ENCODE results near the gene HMHB1. TPM values are rescaled to one million over a fixed set of nuclear protein-coding genes. Genes with fewer than 3 reads are reported as not detected.

Gene HMHB1
- polyA plus RNA-seq (ENCODE audit: insufficient read length in 4 of 4): not detected

DNA sequence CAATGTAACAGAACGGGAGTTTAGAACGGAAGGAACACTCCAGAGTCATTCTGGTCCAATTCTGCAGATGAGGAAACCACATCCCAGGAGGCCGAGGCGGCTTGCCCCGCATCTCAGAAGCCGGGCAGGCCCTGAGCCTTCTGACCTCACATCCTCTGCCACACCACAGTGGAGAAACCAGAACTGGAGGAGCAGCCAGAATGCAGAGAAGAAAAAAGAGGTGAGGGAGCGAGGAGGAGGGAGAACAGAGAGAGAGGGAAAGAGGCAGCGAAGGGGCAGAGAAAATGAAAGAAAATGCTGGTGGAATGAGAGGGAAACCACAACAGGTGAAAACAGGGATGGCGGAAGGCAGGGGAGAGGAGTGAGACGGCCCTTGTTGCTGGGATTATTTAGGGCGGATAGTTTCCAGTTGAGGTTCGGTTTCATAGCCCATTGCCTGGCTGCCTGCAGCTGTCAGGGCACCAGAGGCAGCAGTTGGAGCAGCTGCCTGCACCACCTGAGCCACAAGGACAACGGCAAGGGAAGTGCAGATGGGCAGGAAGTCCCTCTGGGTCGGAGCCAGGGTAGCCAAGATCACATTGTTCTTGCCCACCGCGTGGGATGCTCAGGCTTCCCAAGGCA, at the start of gene HMHB1:
Gene HMHB1, plus strand, starts transcription at position 77 of the 621 bp plus-strand sequence.
- DNase-seq (ENCODE audit: low read depth in 4 of 4, low spot score in 2 of 4): no peak

GRCh38 chr5:143762636-143763220, 49.2 kb upstream of the HMHB1 start:
- no peak for DNase-seq (ENCODE audit: low read depth in 4 of 4, low spot score in 2 of 4)

DNA sequence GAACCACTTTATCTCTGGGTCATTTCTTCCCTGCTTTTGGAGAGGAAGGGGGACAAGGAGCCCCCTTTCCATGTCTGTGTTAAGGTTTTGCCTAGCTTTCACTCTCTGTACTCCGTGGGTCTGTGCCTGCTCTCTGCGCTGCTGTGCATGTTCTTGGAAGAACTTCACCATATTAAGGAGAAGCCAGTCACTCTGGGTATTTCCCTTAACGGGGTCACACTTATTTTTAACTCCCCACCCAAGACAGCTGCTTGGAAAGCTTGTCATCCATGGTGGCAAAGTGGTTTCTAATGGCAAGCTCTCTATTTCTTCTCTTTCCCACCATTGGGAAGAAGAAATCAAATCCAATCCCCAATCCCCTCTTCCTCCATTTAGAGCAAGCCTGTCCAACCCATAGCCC, 44.8 kb upstream of the HMHB1 start:
- no peak for DNase-seq (ENCODE audit: low read depth in 4 of 4, low spot score in 2 of 4)

- DNase-seq (ENCODE audit: low read depth in 4 of 4, low spot score in 2 of 4): no peak
Observed at GRCh38 chr5:143769026-143769786, 42.8 kb upstream of the HMHB1 start.

DNA sequence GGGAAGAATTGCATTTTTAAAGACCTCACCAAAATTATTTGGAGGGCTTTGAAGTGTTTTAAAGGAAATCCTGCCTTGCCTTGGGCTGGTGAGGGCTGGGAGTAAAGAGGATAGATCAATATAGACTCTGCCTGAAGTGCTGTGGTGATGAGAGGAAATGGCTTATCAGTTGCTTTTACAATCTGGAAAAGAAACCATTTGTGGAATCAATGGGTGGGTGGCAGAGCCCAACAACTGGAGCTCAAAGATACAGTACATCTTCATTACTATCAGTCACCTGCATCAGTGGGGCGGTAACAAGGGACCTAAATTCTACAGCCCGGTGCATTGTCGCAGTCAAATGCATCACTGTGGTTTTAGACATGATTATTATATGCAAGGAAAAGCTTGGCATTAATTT, 41.5 kb upstream of the HMHB1 start:
- no peak for DNase-seq (ENCODE audit: low read depth in 4 of 4, low spot score in 2 of 4)

GRCh38 chr5:143771189-143771588, 40.8 kb upstream of the HMHB1 start:
- no peak for DNase-seq (ENCODE audit: low read depth in 4 of 4, low spot score in 2 of 4)

DNA sequence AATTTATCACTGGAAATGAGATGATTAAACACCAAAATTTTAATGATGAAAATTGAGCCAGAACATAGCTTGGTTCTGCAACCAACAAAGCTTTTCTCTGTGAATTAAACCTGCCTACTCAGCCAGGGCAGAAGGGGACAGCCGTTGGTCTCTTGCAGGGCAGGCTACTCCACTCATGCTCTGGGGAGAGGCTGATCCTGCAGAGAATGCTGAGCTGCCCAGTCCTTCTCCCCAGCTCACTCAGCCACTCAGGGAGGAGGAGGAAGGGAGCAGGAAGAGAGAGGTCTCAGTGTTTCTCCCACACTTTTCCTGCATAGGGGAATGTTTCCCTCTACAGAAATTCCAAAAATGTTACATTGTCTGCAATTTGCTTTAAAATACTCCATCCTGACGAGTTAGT, 40.4 kb upstream of the HMHB1 start:
- DNase-seq (ENCODE audit: low read depth in 4 of 4, low spot score in 2 of 4): no peak

DNA sequence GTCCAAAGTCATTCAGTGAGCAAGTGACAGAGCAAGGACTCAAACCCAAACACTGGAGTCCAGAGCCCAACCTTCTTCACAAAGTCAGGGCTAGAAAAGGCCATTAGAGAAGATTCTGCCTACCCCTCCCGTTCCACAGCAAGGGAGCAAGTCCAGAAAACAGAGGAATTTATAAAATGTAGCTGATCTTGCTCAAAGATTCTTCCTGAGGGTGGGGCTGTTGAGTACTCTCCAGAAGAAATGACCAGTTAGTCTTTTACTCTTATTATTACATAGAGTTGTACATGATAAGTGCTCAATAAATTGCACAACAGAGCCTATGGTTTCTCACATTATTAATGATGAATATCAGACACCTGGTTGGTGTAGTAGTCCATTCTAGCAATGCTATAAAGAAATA, 39.3 kb upstream of the HMHB1 start:
- DNase-seq (ENCODE audit: low read depth in 4 of 4, low spot score in 2 of 4): no peak

DNA sequence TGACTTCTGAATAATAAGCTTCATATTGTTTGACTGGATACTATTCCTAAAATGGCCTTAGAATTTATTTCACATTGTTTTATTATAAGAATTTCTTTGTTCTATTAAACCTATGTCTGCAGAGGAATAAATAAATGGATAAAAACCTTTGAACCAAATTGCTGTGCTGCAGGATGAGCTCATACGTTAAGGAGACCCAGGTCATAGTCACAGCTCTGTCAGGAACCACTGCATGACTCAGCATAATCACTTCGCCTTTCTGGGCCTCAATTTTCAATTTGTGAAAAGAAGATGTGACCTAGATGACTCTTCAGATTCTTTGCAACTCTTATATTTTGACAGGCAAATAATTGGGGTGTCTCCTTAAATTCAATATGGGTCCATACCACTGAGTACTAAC, 36.7 kb upstream of the HMHB1 start:
- DNase-seq (ENCODE audit: low read depth in 4 of 4, low spot score in 2 of 4): no peak

GRCh38 chr5:143776951-143777350, 35.0 kb upstream of the HMHB1 start:
- DNase-seq (ENCODE audit: low read depth in 4 of 4, low spot score in 2 of 4): no peak

DNA sequence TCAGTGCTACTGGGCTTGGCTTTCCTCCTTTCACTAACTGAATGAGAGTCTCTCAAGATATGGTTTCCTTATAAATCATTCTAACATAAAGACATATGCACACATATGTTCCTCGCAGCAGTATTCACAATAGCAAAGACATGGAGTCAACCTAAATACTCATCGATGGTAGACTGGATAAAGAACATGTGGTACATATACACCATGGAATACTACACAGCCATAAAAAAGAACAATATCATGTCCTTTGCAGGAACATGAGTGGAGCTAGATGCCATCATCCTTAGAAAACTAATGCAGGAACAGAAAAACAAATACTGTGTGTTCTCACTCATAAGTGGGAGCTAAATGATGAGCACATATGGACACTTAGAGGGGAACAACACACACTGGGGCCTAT, 32.5 kb upstream of the HMHB1 start:
- DNase-seq (ENCODE audit: low read depth in 4 of 4, low spot score in 2 of 4): no peak

GRCh38 chr5:143781993-143782520, 29.9 kb upstream of the HMHB1 start:
- no peak for DNase-seq (ENCODE audit: low read depth in 4 of 4, low spot score in 2 of 4)

- DNase-seq (ENCODE audit: low read depth in 4 of 4, low spot score in 2 of 4): no peak
Observed at GRCh38 chr5:143782588-143783386, 29.2 kb upstream of the HMHB1 start.

DNA sequence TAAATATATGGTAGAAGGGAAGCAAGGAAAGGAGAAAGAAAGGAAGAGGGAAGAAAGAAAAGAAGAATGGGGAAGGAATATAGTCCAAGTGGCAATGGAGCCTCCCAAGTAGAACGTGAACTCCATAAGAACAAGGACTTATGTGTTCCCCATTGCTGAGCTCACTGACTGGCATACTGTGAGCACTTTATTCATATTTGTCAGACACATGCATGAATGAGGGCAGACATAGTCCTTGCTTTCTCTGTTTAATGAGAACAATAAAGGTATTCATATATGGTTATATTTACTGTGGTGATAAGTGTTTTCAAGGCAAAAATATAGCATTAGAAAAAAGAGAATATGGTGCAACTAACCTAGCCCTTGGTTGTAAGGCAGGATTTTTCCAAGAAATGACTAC, 23.6 kb upstream of the HMHB1 start:
- no peak for DNase-seq (ENCODE audit: low read depth in 4 of 4, low spot score in 2 of 4)

GRCh38 chr5:143790457-143791112, 21.4 kb upstream of the HMHB1 start:
- DNase-seq (ENCODE audit: low read depth in 4 of 4, low spot score in 2 of 4): no peak

DNA sequence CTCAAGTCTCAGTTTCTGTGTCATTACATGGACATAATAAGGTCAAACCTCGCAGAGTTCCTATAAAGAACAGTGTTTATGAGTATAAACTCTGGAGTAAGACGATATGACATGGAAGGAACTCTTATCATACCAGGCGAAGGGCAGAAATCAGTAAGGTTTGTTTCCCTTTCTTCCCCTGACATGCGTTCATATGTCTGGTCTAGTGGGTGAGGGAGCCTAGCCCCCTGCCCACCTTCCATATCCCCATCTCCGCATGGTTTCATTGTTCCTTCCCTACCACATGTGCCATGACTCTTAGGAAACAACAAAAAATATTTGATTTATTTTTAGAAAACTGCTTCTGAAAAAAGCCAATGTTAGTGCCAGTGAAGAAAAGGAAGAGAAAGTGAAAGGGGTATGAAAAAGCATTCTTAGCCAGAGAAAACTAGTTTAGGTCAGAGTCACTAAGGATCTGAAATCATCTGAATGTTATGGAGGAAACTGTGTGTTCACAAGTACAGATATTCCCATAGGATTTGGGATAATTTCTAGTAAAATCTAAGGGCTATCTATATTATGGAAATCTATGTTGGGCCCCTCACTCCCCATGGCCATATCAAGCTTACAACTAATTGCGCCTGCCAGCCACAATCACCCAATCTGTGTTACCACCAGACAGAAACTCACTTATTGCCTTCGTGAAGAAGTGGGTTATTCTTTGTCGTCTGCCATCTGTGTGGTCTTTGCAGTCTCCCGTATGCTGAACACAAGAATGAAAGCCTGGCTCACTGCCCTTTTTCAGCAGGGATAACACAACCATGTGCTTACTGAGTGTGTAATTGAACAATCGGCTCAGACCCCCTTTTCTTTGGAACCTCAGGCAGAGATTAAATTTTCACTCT, 19.9 kb upstream of the HMHB1 start:
- no peak for DNase-seq (ENCODE audit: low read depth in 4 of 4, low spot score in 2 of 4)

- no peak for DNase-seq (ENCODE audit: low read depth in 4 of 4, low spot score in 2 of 4)
Observed at GRCh38 chr5:143793249-143793648, 18.7 kb upstream of the HMHB1 start.

DNA sequence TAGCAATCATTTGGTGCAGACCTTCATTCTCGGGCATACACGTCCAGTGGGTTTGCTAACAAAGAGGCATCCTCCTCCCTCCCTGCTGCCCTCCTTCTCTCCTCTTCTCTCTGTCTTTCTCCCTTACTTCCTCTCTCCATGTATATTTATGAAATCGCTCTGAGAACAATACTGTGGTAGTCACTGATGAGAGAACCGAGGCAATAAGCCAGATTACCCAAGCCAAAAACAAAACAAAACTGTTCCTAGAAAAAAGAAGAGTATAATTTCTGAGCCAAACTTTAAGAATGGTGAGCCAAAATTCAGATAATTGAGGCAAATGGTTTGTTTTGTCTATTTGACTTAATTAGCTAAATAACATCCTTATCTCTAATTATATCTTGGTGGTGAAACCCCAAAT, 15.8 kb upstream of the HMHB1 start:
- no peak for DNase-seq (ENCODE audit: low read depth in 4 of 4, low spot score in 2 of 4)

DNA sequence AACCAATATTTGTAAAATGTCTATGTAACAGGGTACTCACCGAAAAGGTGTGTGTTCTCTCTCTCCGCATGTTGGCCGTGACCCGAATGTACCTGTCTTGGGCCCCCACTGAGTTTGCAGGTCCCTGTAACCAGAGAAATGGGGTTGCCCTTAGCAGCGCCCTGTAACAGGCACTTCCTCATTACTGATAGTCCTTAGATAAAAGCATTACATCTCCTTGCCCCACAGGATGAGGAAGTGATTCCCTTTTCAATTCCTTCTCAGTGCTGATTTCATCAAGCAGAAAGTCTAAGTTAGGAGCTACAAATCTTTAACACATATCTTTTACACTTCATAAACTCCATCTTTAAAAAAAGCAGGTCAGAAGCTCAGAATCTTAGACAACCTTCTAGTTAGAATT, 15.2 kb upstream of the HMHB1 start:
- DNase-seq (ENCODE audit: low read depth in 4 of 4, low spot score in 2 of 4): no peak

Measured in left renal cortex interstitium (tissue), 4 donors.